GM20431 (cell line): Measurements from ENCODE around the gene SPATA22.
"Not testable (repeated sequence)": the region's sequence is repeated elsewhere in the genome, so short reads cannot be mapped to it uniquely, and the experiment has no call there.

Source experiments
- in situ Hi-C: fragments of 300-500 bp; cut with MseI, MboI; formaldehyde crosslinking; loops from one replicate; pipeline ENCODE4 v1.15.0; 2020; ENCODE audit warnings: low sequenced_read_pairs; ENCODE audit not compliant: unreplicated experiment

The SPATA22 gene

GRCh38 chr17:3475812-3476610 lies 4.4 kb upstream of the SPATA22 start, which contains the start of gene ASPA:
TSS of gene ASPA (plus strand) at chr17:3475997. CDS start at chr17:3476160, 163 bp downstream.
- in situ Hi-C loops, result no loop called here

GRCh38 chr17:3475251-3475685 lies 3.6 kb upstream of the SPATA22 start:
- in situ Hi-C loops, result no loop called here

DNA sequence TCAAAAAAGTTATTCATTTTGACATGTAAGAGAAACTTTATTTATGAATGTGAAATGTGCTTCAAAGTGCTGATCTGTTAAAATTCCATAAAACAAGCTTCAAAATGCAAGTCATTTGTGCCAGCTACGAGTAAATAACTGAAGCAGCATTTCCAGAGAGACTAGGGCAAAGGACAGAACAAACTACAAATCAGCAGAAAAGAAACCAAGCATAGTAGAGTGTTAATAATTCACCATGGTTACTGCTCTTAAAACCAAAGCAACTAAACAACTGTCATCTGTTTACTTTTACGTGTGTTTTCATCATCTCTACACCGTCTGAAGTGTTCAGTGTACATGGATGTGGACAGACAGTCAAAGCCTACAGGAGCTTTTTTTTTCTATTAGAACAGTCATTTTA lies 2.6 kb upstream of the SPATA22 start:
- in situ Hi-C loops, result no loop called here

DNA sequence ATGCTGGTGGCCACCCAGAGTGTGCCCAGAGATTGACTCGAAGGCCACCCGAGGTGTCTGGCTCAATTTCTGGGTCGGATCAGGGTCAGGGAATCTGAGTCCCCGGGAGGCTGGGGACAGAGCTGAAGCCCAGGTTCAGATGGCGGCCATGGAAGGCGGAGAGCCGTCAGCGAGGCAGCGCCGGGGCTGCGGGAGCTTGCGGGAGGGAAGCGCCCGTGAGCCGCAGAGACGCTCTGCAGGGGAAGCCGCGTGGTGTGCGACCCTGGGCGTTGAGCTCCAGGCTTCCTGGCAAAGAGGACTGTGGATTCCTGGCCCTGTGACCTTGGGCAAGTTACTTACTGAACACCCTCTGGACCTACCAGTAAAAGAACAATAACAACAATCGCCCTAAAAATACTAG lies 518 bp upstream of the SPATA22 start:
- in situ Hi-C loops, result no loop called here

GRCh38 chr17:3469529-3469928 lies 2.1 kb downstream of the SPATA22 start:
- in situ Hi-C loops, result no loop called here

GRCh38 chr17:3466355-3466754 lies 5.3 kb downstream of the SPATA22 start:
- in situ Hi-C loops, result not testable (repeated sequence)

DNA sequence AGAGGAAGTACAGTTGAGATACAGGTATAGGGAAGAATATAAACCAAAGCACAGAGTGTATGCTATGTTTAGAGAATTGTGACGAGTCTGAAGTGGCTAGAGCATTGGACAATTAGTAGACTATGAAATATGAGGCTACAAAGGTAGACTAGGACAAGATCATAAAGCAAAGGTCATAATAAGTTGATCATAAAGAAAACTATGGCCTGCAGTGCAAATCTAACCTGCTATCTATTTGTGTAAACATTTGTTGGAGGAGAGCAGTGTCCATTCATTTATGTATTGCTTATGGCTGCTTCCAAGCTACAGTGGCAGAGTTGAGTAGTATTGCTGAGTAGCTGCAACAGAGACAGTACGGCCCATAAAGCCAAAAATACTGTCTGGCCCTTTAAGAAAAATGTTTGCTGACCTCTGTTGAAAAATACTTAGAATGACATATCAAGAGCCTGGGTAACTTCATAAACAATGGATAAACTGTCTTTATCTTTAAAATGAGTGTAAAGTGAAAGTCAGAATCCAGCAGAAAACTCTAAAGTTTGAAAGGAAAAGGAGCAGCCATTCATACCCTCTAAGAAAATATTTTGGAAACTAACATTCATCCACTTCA lies 23.5 kb downstream of the SPATA22 start:
- in situ Hi-C loops, result no loop called here

DNA sequence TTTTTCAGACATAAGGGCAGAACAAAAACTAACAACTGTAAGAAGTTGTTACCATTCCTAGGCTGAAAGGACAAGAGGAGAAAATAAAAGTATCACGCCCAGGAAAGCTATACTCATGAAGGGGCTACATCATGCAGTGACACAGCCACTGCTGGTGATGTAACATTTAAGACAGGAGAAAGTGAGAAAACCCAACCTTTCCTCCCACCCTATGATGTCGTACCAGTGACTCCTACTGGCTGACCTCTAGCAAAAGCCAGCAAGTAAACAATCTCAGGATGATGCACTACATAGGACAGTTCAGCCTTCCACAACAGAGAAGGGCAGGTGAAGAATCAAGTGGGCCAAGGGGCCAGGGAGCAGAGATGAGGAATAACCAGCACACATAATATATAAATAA lies 24.0 kb downstream of the SPATA22 start:
- in situ Hi-C loops, result no loop called here

GRCh38 chr17:3440451-3440850 lies 31.2 kb downstream of the SPATA22 start:
- in situ Hi-C loops, result no loop called here

DNA sequence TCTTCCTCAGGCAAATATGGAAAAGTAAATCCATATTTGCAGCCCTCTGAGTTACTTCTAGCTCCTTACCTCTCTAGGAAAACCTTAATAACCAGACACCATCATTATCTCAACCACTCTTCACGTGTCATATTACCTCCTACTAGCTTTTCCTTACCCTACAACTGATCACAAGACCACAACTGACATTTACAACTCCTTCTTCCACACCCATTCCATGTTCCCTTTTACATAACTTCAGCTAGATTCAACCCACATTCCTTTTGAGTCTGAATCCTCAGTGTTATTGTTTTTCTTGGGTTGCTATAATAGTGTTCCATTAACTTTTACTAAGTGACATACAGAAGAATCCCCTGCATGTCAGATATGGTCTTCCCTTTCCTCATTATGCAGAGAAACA lies 33.3 kb downstream of the SPATA22 start:
- in situ Hi-C loops, result no loop called here

DNA sequence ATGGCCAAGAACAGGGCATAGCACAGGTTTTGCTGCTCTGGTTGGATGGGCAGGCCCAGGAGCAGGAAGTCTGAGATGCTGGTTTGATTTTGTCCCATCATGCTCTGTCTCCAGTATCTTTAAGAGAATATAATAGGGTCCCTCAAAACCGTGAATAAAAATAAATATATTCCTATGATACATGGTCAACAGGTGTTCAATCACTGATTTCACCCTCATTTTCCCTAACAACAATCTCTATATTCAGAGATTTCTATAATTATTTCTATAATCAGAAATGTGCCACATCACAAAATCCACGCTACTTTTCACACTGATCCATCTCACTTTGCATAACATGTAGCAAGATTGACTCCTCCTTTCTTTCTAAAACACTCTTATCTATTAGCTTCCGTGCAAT lies 37.9 kb downstream of the SPATA22 start, which contains the start of gene OR1E2:
Gene OR1E2, minus strand, starts transcription at position 101 of the 400 bp plus-strand sequence. Its CDS starts 0 bp downstream, at position 101.
- in situ Hi-C loops, result no loop called here

DNA sequence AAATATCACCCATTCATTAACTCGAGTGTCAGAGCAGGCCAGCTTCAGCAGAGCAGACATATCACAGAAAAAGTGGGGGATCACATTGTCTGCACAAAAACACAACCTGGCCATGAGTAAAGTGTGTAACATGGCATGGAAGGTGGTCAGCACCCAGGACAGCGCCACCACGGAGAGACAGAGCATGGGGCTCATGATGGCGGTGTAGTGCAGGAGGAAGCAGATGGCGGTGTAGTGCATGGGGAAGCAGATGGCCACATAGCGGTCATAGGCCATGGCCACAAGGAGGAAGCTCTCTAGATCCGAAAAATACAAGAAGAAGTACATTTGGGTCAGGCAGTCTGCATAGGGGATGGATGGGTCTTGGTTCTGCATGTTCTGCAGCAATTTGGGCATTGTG lies 38.4 kb downstream of the SPATA22 start:
- in situ Hi-C loops, result not testable (repeated sequence)

DNA sequence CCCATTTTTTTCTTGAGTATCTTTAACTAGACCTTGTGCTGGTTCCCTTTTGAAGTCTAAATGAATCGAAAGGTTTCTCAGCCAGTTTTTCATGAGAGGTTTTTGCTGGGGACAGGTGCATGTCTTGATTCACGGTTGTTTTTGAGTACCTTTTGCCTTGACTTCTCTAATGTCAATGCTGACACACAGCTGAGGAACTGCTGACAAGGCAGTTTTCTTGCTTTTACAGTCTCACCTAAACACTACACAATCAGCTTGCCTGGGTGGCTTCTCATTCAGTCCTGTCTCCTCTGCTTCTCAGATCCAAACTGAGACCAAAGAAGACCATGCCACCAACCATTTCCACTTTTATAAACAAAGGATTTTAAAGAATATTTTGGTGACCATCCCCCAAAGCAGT lies 53.4 kb downstream of the SPATA22 start:
- in situ Hi-C loops, result no loop called here

GRCh38 chr17:3415610-3416009 lies 56.0 kb downstream of the SPATA22 start:
- in situ Hi-C loops, result no loop called here

DNA sequence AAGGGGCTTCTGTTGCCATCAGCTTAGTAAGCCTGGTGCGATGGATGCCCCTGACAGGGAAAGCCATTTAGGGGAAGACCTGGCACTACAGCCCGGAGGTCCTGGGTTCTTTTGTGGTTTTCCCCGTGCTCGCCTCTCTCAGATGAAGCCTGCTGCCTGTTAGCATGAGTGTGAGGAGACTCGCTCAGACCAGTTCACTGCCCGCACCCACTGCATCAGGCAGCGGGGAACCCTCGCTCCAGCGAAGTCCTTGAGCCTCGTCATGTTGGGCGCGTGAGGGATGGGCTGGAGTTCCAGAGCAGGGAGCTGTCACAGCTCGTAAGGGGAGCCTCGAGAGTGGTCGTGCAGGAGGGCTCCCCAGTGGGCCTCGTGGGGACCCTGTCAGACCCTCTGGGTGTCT lies 59.4 kb downstream of the SPATA22 start:
- in situ Hi-C loops, result not testable (repeated sequence)

GRCh38 chr17:3411070-3411469 lies 60.5 kb downstream of the SPATA22 start, which contains the start of gene OR3A3:
TSS of gene OR3A3 (plus strand) at chr17:3411370.
- in situ Hi-C loops, result no loop called here

- in situ Hi-C loops, result not testable (repeated sequence)
Measured at GRCh38 chr17:3403856-3404255, 67.8 kb downstream of the SPATA22 start.

- in situ Hi-C loops, result no loop called here
Measured at GRCh38 chr17:3401786-3402185, 69.8 kb downstream of the SPATA22 start.

DNA sequence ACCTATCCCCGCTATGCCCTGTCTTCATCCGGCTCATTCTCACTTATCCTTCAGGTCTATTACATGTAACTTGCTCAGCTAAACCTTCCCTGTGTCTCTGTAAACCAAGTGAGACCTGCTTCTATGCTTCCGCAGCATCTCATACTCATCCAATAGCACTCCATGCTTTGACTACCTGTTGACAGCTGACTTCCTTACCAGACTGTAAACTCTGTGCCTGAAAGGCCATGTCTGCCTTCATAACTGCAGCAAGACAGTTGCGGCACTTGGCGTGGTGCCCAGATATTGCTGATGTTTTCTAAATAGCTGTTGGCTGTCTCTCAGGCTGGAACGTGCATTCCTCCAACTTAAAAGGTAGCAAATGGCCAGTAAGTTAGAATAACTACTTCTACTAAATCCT lies 71.6 kb downstream of the SPATA22 start:
- in situ Hi-C loops, result no loop called here

DNA sequence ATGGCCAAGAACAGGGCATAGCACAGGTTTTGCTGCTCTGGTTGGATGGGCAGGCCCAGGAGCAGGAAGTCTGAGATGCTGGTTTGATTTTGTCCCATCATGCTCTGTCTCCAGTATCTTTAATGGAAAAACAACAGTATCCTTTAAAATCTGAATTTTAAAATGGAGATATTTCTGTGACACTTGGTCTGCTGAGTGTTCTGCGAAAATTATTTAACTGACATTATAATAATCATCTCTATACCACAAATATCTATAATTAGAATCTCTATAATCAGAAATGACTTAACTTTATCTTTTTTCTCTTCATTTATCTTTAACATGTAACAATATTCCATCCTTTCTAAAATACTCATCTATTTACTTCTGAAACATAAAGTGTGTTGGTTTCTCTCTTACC lies 73.3 kb downstream of the SPATA22 start, which contains the start of gene OR1E1:
Gene OR1E1, minus strand, starts transcription at position 101 of the 400 bp plus-strand sequence. Its CDS starts 0 bp downstream, at position 101.
- in situ Hi-C loops, result no loop called here

- in situ Hi-C loops, result not testable (repeated sequence)
Measured at GRCh38 chr17:3397801-3398200, 73.8 kb downstream of the SPATA22 start.
